ENCODE measurements around the gene FAM168B.

FAM168B gene

GRCh38 chr2:131014141-131014540, 79.1 kb downstream of the FAM168B start:
- DNase-seq: no peak

DNA sequence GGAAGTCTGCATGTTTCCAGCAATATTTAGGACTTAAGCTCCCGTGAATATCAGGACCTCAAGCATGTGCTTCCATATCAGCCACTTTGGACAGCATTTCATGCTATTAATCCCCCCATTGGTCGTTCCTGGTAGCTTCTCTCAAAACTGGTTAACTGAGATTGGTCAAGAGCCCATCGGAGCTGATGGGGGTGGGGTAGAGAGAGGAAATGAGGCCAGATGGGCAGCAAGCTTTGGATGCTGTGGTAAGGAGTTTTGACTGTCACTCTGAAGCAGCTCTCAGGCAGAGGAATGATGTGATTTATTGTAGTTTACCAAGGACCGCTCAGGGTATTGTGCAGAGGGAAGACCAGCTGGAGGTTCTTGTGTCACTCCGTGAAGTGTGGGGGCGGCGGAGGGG, 81.8 kb downstream of the FAM168B start:
- DNase-seq: no peak

DNA sequence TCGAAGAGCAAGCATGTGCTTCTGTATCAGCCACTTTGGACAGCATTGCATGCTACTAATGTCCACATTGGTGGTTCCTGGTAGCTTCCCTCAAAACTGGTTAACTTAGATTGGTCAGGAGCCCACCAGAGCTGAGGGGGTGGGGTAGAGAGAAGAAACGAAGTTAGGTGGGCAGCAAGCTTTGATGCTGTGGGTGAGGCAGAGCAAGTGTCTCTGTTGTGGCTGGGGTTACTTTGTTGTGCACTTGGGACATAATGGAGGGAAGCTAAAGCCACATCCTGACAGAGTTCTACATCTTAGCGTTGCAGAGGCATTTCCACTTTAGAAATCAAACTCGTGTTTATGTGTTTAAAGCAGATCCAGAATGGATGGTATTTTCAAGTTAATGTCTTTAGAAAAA, 82.7 kb downstream of the FAM168B start:
- DNase-seq: no peak

DNA sequence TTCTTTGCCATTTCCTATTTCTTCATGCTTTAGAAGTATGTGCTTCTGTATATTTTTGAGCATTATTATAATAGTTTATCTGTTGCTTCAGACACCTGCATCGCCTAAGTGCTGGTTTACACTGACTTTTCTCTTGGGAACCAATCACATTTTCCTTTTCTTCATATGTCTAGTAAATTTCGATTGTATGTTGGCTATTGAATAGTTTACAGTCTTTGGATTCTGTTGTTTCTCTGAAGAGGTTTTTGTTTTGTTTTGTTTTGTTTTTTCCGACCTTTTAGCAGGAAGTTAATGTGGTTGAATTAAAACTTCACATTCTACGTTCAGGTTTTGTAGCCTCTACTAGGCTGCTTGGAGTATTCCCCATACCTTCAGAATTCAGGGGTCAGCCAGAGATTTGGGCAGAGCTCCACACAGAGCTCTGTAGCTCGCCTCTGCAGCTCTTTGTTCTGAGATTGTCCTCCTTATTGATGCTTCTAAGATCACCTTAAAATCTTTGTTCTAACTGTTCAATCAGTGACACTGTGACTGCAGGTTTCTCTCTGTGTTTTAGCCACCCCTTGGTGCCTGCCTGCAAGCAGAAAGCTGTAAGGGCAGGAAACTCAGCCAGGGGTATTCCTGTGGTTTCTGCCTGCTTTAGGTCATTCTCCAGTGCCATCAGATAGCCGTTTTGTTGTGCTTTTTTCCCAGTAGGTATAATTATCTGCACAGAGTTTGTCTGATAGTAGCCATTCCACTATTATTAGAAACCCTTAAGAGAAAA, 83.4 kb downstream of the FAM168B start:
- DNase-seq: no peak

DNA sequence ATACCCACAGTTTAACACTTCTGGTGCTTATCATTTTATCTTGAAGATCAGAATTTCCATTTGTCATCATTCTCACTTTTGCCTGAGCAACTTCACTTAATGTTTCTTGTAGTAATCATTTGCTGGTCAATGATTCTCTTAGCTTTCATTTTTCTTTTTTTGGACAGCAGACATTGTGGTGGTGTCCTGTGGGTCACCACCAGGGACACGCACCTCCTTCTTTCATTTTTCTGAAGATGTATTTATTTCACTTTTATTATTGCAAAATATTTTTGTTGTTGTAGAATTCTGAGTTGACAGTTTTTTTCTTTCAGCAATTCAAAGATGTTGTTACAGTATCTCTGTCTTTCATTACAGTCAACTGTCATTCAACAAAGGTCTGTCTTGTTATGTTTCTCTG, 84.3 kb downstream of the FAM168B start:
- DNase-seq: no peak

DNA sequence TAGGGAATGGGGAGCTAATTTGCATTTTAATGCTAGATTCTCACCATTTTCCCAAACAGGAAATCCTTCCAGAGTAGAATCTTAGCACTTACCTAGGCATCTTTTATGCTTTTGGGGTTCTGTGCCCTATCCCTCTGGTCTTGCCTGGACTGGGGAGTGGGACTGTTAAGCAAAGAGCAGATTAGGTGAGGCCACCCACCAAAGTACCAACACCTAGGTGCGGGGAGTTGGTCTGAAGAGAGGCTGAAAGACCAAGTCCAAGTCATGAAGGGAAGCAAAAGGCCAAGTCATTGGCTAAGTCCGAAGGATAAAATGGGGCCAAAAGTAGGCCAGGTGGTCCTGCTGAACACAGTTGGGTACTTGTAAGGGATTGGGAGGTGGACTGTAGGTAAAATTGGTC, 86.7 kb downstream of the FAM168B start:
- no peak for DNase-seq

DNA sequence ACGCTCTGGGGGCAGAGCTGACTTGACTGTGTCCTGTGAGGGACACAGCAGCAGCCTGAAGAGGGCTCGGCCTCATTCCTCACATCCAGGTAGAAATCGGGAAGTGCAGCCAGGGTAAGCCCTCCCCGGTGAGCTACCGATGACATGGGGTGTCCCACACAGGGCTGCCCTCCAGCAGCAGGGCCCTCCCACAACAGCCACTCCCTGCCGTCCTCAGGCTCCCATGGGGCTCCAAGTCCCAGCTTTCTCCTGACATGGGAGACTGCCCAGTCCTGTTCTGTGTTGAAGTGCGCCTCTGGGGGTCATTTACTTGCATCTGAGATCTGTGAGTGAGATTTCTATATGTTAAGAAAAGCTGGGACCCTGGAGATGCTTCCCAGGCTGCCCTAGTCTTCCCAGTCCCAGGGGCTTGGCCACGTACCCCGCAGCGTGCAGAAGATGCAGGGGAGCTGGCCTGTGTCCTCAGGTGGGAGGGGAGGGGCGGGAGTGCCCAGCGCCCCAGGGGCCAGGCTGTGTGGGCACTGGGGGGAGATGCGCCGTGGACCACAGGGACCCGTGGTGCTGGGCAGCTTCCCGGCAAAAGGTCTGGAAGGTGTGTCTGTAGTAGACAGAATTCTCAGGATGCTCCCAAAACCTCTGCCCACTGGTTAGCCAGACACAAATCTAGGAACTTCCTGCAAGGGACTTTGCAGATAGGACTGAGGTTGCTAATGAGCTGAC, 87.9 kb downstream of the FAM168B start:
- DNase-seq: no peak

GRCh38 chr2:131004446-131005209, 88.6 kb downstream of the FAM168B start:
- no peak for DNase-seq

- DNase-seq: no peak
Observed at GRCh38 chr2:130998561-130998960, 94.7 kb downstream of the FAM168B start.
